ENCODE measurements around the gene CAPS2.

The CAPS2 gene

GRCh38 chr12:75259143-75259542, 71.0 kb downstream of the CAPS2 start:
- TF ChIP-seq CEBPB (IDR thresholded peaks at IDR 0.05): no peak
- TF ChIP-seq EP300 (IDR thresholded peaks at IDR 0.05; ENCODE audit: borderline replicate concordance): no peak
- no peak for TF ChIP-seq TAF1 (IDR thresholded peaks at IDR 0.05; ENCODE audit: low read depth)
- no peak for TF ChIP-seq NFIC (IDR thresholded peaks at IDR 0.05)
- TF ChIP-seq YY1 (IDR thresholded peaks at IDR 0.05; ENCODE audit: low read depth): no peak
- no peak for TF ChIP-seq MAX (IDR thresholded peaks at IDR 0.05)
- no peak for TF ChIP-seq REST (IDR thresholded peaks at IDR 0.05; ENCODE audit: low read depth)
- TF ChIP-seq TCF12 (IDR thresholded peaks at IDR 0.05; ENCODE audit: low read depth): no peak
- no peak for TF ChIP-seq CREB1 (IDR thresholded peaks at IDR 0.05; ENCODE audit: low read depth)
- TF ChIP-seq, protein P1, sequence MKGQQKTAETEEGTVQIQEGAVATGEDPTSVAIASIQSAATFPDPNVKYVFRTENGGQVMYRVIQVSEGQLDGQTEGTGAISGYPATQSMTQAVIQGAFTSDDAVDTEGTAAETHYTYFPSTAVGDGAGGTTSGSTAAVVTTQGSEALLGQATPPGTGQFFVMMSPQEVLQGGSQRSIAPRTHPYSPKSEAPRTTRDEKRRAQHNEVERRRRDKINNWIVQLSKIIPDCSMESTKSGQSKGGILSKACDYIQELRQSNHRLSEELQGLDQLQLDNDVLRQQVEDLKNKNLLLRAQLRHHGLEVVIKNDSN (IDR thresholded peaks at IDR 0.05): no peak
- TF ChIP-seq EGR1 (IDR thresholded peaks at IDR 0.05): no peak
- no peak for TF ChIP-seq TEAD4 (IDR thresholded peaks at IDR 0.05)
- no peak for TF ChIP-seq RAD21 (IDR thresholded peaks at IDR 0.05; ENCODE audit: low read depth)
- no peak for TF ChIP-seq ZBTB7A (IDR thresholded peaks at IDR 0.05; ENCODE audit: low read depth)
- no peak for TF ChIP-seq FOXM1 (IDR thresholded peaks at IDR 0.05; ENCODE audit: borderline replicate concordance, low read depth)

- TF ChIP-seq REST (IDR thresholded peaks at IDR 0.05; ENCODE audit: low read depth): no peak
- TF ChIP-seq NFIC (IDR thresholded peaks at IDR 0.05): no peak
- no peak for TF ChIP-seq CEBPB (IDR thresholded peaks at IDR 0.05)
- no peak for TF ChIP-seq CREB1 (IDR thresholded peaks at IDR 0.05; ENCODE audit: low read depth)
- TF ChIP-seq, protein P1 (IDR thresholded peaks at IDR 0.05): no peak
- no peak for TF ChIP-seq TEAD4 (IDR thresholded peaks at IDR 0.05)
- no peak for TF ChIP-seq TAF1 (IDR thresholded peaks at IDR 0.05; ENCODE audit: low read depth)
- TF ChIP-seq MAX (IDR thresholded peaks at IDR 0.05): no peak
Observed at GRCh38 chr12:75257510-75257909, 72.6 kb downstream of the CAPS2 start.

DNA sequence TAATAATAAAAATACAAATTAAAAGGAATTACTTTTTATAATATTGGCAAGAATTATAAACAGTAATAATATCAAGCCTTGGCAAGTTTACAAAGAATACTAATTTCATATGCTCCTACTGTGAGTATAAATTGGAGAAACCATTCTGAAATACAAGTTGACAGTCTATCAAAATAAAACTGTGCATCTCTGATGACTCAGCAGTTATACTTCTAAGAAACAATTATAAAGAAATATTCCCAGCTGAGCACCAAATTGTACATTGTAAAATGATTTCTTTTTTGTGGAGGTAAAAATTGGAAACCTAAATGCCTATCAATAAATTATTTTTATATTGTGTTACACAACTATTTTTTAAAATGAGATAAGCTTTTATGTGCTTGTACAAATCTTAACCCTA, 85.0 kb downstream of the CAPS2 start:
- TF ChIP-seq EGR1 (IDR thresholded peaks at IDR 0.05): no peak
- no peak for TF ChIP-seq FOXM1 (IDR thresholded peaks at IDR 0.05; ENCODE audit: borderline replicate concordance, low read depth)

DNA sequence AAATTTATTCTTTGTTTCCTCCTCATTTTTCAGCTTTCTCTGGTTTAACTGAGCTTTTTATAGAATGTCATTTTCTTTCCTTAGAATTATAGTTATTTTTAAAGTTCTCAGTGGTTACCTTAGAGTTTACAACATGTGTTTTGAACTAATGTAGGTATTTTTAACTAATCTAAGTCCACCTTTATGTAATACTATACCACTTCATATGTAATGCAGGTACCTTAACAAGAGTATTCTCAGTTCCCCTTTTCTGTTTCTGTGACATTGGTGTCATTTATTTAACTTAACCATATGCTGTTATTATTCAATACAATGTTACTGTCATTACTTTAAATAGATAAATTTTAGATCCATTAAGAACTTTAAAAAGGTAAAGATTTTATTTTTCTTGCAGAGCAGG, 90.1 kb downstream of the CAPS2 start:
- no peak for TF ChIP-seq RAD21 (IDR thresholded peaks at IDR 0.05; ENCODE audit: low read depth)
- TF ChIP-seq TCF12 (IDR thresholded peaks at IDR 0.05; ENCODE audit: low read depth): no peak
- TF ChIP-seq EP300 (IDR thresholded peaks at IDR 0.05; ENCODE audit: borderline replicate concordance): no peak
- TF ChIP-seq CREB1 (IDR thresholded peaks at IDR 0.05; ENCODE audit: low read depth): no peak
- TF ChIP-seq NFIC (IDR thresholded peaks at IDR 0.05): no peak
- no peak for TF ChIP-seq FOXM1 (IDR thresholded peaks at IDR 0.05; ENCODE audit: borderline replicate concordance, low read depth)
- TF ChIP-seq CEBPB (IDR thresholded peaks at IDR 0.05): no peak
- no peak for TF ChIP-seq EGR1 (IDR thresholded peaks at IDR 0.05)
- no peak for TF ChIP-seq REST (IDR thresholded peaks at IDR 0.05; ENCODE audit: low read depth)
- TF ChIP-seq MAX (IDR thresholded peaks at IDR 0.05): no peak
- TF ChIP-seq, protein P1 (IDR thresholded peaks at IDR 0.05): no peak
- no peak for TF ChIP-seq YY1 (IDR thresholded peaks at IDR 0.05; ENCODE audit: low read depth)
- no peak for TF ChIP-seq TEAD4 (IDR thresholded peaks at IDR 0.05)
- no peak for TF ChIP-seq ZBTB7A (IDR thresholded peaks at IDR 0.05; ENCODE audit: low read depth)
- TF ChIP-seq TAF1 (IDR thresholded peaks at IDR 0.05; ENCODE audit: low read depth): no peak

Measured in Ishikawa (cell line).